Fibroblast of mammary gland (primary cell): ENCODE measurements around the gene WHRN.

ENCODE experiments used
- DNase-seq: peaks from one replicate; pipeline ENCODE4 v3.0.0-alpha.2; 2010; ENCODE audit warnings: low read depth
- H3K4me3 ChIP-seq: 2 replicates; pipeline ENCODE4 v1.5.1; 2011; ENCODE audit warnings: low read depth, mild to moderate bottlenecking, low read length, moderate library complexity; ENCODE audit not compliant: control insufficient read depth
- CTCF ChIP-seq: conservative IDR thresholded peaks from 2 replicates; pipeline ENCODE4 v1.5.1; 2011; ENCODE audit warnings: low read depth, low read length, inconsistent platforms; ENCODE audit not compliant: control insufficient read depth, insufficient read depth

The WHRN gene

DNA sequence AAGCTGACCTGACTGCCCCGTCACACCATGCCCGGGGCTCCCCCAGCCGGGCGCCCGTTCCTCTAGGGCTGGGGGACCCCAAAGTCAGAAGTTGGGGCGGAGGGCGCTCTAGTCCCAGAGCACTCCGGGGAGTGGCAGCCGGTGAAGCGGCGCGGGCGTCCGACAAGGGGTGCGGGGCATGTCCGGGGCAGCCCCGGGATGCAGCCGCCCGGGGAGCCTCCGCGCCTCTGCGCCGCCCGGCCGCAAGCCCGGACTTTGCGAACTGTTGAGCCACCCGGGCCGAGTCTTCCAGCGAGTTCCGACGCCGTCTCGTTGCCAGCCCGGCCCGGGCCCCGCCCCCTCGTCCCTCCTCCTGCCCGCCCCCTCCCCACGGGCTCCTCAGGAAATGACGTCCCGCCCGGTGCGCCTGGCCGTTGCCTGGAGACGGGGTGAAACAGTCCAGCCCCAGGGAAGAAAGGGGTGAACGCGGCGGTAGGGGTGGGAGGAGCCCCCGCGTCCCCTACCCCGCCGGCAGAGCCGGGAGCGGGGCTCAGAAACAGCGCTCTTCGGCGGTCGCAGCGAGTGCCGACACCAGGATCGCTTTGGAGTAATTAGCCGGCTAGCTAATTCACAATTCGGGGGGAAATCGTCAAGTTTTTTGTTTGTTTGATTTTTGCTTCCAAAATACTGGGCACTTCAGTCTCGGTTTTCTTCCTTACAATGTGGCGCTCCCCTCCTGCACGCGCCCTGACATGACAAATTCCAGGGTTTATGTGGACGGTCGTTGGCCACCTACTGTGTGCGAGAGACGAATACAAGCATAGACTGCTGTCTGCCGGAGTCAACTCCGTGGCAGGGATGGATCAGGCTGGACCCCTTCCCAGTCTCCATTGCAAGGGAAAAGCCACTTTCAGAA, at the start of gene WHRN:
WHRN (minus strand) TSS at position 287 of the 895 bp plus-strand sequence. CDS start 672 bp downstream, outside the sequence.
- TF ChIP-seq CTCF, result no peak
- H3K4me3 ChIP-seq, result peak within 1 kb of the TSS; percentile 58
- DNase-seq, result peak; percentile 63

DNA sequence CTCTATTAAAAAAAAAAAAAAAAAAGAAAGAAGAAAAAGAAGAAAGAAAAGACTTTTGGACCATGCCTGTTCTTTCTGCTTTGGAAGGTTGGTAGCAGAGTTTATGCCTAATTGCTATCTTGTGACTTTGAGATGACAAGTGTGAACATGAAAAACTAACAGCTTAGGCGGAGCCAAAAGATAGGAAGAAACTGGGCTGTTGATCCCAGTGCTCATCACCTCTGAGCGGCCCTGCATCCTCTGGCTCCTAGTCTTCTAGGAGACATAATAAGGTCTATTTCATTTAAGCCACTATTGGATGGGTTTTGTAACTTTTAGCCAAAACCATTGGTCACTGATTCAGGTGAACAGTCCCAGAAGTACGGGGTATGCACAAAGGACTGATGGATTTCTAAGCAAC, 47.9 kb upstream of the WHRN start:
- no peak overlapping the region for H3K4me3 ChIP-seq
- DNase-seq, result no peak
- no peak for TF ChIP-seq CTCF

GRCh38 chr9:114552706-114553105, 47.4 kb upstream of the WHRN start:
- TF ChIP-seq CTCF, result no peak

GRCh38 chr9:114551750-114552685, 46.7 kb upstream of the WHRN start:
- H3K4me3 ChIP-seq, result no peak overlapping the region
- TF ChIP-seq CTCF, result no peak
- DNase-seq, result peak; percentile 98

More at GRCh38 chr9:114552706-114553105, 47.4 kb upstream of the WHRN start:
- DNase-seq, result peak; percentile 12
- H3K4me3 ChIP-seq, result no peak overlapping the region

DNA sequence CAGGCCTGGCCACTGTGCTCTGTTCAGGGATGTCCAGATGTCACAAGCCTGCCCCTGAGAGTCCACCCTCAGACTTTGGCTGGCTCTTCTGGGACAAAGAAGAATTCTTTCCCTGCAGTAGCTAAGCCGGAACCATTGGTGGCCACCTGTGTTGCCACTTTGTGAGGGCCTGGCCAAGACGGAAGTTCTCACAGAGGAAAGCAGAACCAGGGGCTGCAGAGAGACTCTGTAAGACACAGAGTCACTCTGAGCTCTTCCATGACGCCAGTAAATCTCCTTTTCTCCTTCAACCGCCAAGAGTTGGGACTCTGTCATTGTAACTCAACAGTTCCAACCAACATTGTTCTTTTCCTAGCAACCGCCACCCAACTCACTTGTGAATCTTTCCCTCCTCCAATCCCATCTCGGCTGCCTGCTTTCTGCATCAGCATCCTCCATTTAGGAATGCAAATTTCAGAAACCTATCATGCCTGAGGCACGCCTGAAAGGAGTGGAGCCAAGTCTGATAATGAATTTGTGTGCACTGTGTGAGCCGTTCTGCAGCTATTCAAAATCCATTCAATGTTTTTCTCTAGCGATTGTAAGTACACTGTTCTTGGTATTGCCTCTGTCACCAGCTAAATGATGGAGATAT, 44.5 kb upstream of the WHRN start:
- DNase-seq, result no peak
- TF ChIP-seq CTCF, result no peak
- no peak overlapping the region for H3K4me3 ChIP-seq

- no peak overlapping the region for H3K4me3 ChIP-seq
- no peak for TF ChIP-seq CTCF
- no peak for DNase-seq
These were observed 41.6 kb upstream of the WHRN start for GRCh38 chr9:114546851-114547250.
